ENCODE results near the gene PPEF1. TPM values are rescaled to one million over a fixed set of nuclear protein-coding genes. Genes with fewer than 3 reads are reported as not detected.
"Not testable (repeated sequence)": the region's sequence is repeated elsewhere in the genome, so short reads cannot be mapped to it uniquely, and the experiment has no call there.

The PPEF1 gene
- total and polyA plus RNA-seq, 2 donors, result 0.28 to 1.1 TPM

DNA sequence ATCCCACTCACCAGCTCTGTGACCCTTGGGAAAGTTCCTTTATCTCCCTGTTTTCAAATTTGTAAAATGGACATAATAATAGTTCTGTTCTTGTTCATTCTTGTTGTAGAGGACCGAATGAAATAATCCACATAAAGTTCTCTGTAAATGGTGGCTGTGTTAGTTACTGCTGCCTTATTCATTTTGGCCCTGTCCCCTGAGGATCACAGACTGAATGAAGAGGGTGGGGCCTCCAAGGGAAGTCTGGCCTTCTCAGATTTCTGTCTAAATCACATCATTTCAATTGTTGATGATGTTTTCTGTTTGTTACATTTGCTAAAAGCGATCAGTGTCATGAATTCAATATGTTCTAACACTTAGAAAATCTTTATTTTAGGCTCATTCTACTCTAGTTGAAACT, 117.9 kb downstream of the PPEF1 start:
- 93% methylated on average over 2 of the region's 2 CpGs for WGBS
- H3K4me1 ChIP-seq (ENCODE audit: control insufficient read depth in 2 of 2, insufficient read depth in 2 of 2, low read length in 2 of 2), result no peaks in the 10 kb centered on the region
- no peak for DNase-seq (ENCODE audit: low read depth in 6 of 9, low spot score in 9 of 9)
- H3K27me3 ChIP-seq (ENCODE audit: control insufficient read depth in 2 of 2, insufficient read depth in 1 of 2, low read length in 1 of 2), result no peaks in the 10 kb centered on the region
- no peak overlapping the region for H3K4me3 ChIP-seq (ENCODE audit: low read length in 2 of 2)
- no peaks in the 10 kb centered on the region for H3K36me3 ChIP-seq (ENCODE audit: control insufficient read depth in 2 of 2, insufficient read depth in 2 of 2, low read length in 1 of 2)
- no peak overlapping the region for H3K27ac ChIP-seq (ENCODE audit: low read depth in 1 of 2, low read length in 1 of 2)
- no peaks in the 10 kb centered on the region for H3K9me3 ChIP-seq (ENCODE audit: control insufficient read depth in 2 of 2, insufficient read depth in 1 of 2, low read length in 1 of 2)

DNA sequence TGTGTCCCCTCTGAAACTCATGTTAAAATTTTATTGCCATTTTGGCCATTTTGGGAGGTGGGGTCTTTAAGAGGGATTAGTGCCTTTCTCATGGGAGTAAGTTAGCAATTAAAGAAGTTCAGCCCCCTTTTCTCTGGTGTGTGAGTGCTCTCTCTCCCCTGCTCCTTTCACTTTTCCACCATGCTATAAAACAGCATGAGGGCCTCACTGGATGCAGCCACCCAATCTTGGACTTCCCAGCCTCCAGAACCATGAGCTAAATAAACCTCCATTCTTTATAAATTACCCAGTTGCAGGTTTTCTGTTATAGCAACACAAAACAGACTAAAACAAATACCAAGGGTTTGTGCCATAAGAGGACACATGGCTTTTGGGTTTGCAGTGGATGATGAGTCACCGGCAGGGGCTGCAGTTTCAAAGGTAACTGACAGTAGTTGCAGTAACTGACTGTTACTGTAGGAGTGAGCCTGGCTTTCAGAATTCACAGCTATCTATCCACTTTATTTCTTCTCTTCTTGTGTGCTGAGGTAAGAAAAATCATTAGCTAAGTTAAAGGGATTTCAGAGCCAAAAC, 121.5 kb downstream of the PPEF1 start:
- Histone ChIP-seq H3K4me1 (ENCODE audit: control insufficient read depth in 2 of 2, insufficient read depth in 2 of 2, low read length in 2 of 2) (no peaks in the 10 kb centered on the region), H3K27me3 (ENCODE audit: control insufficient read depth in 2 of 2, insufficient read depth in 1 of 2, low read length in 1 of 2) (no peaks in the 10 kb centered on the region), H3K4me3 (ENCODE audit: low read length in 2 of 2) (no peak overlapping the region), H3K9me3 (ENCODE audit: control insufficient read depth in 2 of 2, insufficient read depth in 1 of 2, low read length in 1 of 2) (no peaks in the 10 kb centered on the region), H3K27ac (ENCODE audit: low read depth in 1 of 2, low read length in 1 of 2) (no peak overlapping the region), H3K36me3 (ENCODE audit: control insufficient read depth in 2 of 2, insufficient read depth in 2 of 2, low read length in 1 of 2) (no peaks in the 10 kb centered on the region)
- 97% methylated on average over 1 of the region's 1 CpG for WGBS
- DNase-seq (ENCODE audit: low read depth in 6 of 9, low spot score in 9 of 9), result no peak

DNA sequence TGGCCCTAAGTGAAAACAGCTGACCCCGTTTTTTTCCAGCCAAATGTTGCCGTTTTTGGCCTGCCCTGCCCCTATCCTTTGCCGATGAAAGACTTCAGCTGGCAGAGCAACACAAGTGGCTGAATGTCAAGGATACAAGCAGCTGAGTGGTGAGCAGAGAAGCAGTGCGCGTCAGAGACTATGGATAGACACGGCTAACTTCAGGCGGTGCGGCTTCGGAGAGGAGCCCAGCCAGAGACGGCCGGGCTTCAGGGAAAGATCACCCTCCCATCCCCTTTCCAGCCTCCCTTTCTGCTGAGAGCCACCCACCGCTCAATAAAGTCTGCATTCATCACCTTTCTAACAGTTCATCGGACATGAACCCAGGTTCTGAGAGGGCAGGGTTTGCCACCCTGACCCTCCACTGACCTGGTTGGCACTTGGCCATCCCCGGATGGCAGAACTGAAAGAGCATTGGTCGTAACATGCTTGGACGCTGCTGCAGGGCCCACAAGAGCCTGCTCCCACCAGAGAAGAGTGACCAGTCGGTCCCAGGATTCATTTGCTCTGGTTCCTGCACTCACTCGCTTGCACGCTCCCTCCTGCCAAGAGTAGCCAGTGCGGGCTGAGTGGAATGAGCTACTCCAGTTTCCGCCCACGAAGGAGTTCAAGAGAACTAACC, 125.8 kb downstream of the PPEF1 start:
- DNase-seq (ENCODE audit: low read depth in 6 of 9, low spot score in 9 of 9), result no peak
- 94% methylated on average over 22 of the region's 22 CpGs for WGBS
- Histone ChIP-seq H3K9me3 (ENCODE audit: control insufficient read depth in 2 of 2, insufficient read depth in 1 of 2, low read length in 1 of 2) (no peaks in the 10 kb centered on the region), H3K4me1 (ENCODE audit: control insufficient read depth in 2 of 2, insufficient read depth in 2 of 2, low read length in 2 of 2) (no peaks in the 10 kb centered on the region), H3K36me3 (ENCODE audit: control insufficient read depth in 2 of 2, insufficient read depth in 2 of 2, low read length in 1 of 2) (no peaks in the 10 kb centered on the region), H3K27ac (ENCODE audit: low read depth in 1 of 2, low read length in 1 of 2) (no peak overlapping the region), H3K27me3 (ENCODE audit: control insufficient read depth in 2 of 2, insufficient read depth in 1 of 2, low read length in 1 of 2) (no peaks in the 10 kb centered on the region), H3K4me3 (ENCODE audit: low read length in 2 of 2) (no peak overlapping the region)

DNA sequence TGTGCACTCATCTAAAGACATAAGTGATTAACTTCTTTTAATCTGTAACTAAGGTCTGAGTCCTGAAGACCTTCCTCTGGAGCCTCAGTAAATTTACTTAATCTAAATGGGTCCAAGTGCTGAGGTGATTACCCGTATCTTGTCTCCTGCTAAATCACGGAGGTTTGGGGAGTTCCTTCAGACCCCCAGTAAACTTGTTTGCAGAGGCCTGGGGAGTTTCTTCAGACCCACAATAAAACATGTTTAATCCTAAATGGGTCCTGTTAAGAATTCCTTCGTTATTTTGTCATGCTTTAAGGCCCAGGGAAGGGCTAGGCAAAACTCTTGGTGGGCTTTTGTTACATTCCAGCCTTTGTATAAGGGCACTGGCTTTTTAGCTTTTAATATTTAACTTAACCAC, 140.5 kb downstream of the PPEF1 start:
- not testable (repeated sequence) for H3K4me1 ChIP-seq (ENCODE audit: control insufficient read depth in 2 of 2, insufficient read depth in 2 of 2, low read length in 2 of 2); DNase-seq (ENCODE audit: low read depth in 6 of 9, low spot score in 9 of 9); H3K36me3 ChIP-seq (ENCODE audit: control insufficient read depth in 2 of 2, insufficient read depth in 2 of 2, low read length in 1 of 2); H3K9me3 ChIP-seq (ENCODE audit: control insufficient read depth in 2 of 2, insufficient read depth in 1 of 2, low read length in 1 of 2); H3K4me3 ChIP-seq (ENCODE audit: low read length in 2 of 2); H3K27me3 ChIP-seq (ENCODE audit: control insufficient read depth in 2 of 2, insufficient read depth in 1 of 2, low read length in 1 of 2); H3K27ac ChIP-seq (ENCODE audit: low read depth in 1 of 2, low read length in 1 of 2)
- 96% methylated on average over 3 of the region's 3 CpGs for WGBS

DNA sequence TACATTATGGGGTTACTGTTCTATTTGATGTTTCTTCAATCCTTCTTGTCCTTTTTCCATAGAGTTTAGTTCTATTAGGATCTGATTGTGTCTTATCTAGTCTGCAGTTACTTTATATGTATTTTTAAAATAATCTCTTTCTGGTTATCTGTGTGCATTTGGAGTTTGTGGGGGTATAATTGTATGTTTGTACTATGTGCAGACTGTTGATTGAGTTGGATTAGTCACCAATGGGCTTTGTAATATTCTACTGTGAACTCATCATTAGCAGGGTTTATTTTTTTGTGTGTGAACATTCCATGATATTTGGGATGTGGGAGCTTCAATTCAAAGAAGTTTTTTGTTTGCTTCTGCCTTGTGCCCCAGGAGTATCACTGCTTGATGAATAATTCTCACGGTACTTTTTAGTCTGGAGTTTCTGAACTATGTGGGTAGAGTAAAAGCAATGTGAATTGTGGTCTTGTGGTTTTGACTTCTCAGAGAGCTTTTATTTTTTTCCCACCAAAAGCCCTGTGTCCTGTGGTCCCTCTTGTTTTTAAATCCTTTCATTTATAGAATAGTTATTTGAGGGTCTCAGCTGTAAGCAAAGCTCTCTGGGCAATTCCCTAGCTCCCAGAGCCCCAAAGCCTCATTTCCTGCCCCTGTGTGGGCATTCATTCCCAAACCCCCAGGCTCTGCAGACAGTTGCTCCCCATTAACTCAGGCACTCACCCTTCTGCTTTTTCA, 148.6 kb downstream of the PPEF1 start:
- H3K27ac ChIP-seq (ENCODE audit: low read depth in 1 of 2, low read length in 1 of 2), result no peak overlapping the region
- H3K27me3 ChIP-seq (ENCODE audit: control insufficient read depth in 2 of 2, insufficient read depth in 1 of 2, low read length in 1 of 2), result no peaks in the 10 kb centered on the region
- WGBS, result 7% methylated on average over 1 of the region's 1 CpG

DNA sequence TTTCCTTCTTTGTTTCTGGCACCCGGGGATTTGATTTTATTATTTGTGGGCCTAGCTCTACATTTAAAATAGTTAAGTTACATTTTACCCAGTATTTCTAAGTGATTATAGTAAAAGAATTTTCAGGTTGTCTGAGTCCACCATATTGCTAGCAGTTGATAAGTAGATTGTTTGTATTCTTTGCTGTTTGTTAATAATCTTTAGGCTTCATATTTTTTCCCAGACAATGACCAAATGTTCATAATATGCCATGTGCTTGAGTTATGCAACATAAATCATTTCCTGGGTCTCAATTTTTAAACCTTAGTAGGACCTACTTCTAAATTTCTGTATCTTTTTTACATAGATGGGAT, 149.2 kb downstream of the PPEF1 start:
- Histone ChIP-seq H3K4me1 (ENCODE audit: control insufficient read depth in 2 of 2, insufficient read depth in 2 of 2, low read length in 2 of 2) (peaks cover 2 to 7% of the 10 kb centered on the region in 2 donors), H3K27ac (ENCODE audit: low read depth in 1 of 2, low read length in 1 of 2) (no peak overlapping the region), H3K9me3 (ENCODE audit: control insufficient read depth in 2 of 2, insufficient read depth in 1 of 2, low read length in 1 of 2) (no peaks in the 10 kb centered on the region), H3K27me3 (ENCODE audit: control insufficient read depth in 2 of 2, insufficient read depth in 1 of 2, low read length in 1 of 2) (no peaks in the 10 kb centered on the region), H3K4me3 (ENCODE audit: low read length in 2 of 2) (no peak overlapping the region), H3K36me3 (ENCODE audit: control insufficient read depth in 2 of 2, insufficient read depth in 2 of 2, low read length in 1 of 2) (no peaks in the 10 kb centered on the region)
- 3% methylated on average over 1 of the region's 1 CpG for WGBS
- DNase-seq (ENCODE audit: low read depth in 6 of 9, low spot score in 9 of 9), result no peak

More for the DNA sequence above, 148.6 kb downstream of the PPEF1 start:
- H3K4me1 ChIP-seq (ENCODE audit: control insufficient read depth in 2 of 2, insufficient read depth in 2 of 2, low read length in 2 of 2), result peaks cover 2 to 7% of the 10 kb centered on the region in 2 donors
- no peaks in the 10 kb centered on the region for H3K9me3 ChIP-seq (ENCODE audit: control insufficient read depth in 2 of 2, insufficient read depth in 1 of 2, low read length in 1 of 2)
- peak in 3 of 9 donors; percentile 9 to 52 (median 22) for DNase-seq (ENCODE audit: low read depth in 6 of 9, low spot score in 9 of 9)
- no peaks in the 10 kb centered on the region for H3K36me3 ChIP-seq (ENCODE audit: control insufficient read depth in 2 of 2, insufficient read depth in 2 of 2, low read length in 1 of 2)
- H3K4me3 ChIP-seq (ENCODE audit: low read length in 2 of 2), result no peak overlapping the region

DNA sequence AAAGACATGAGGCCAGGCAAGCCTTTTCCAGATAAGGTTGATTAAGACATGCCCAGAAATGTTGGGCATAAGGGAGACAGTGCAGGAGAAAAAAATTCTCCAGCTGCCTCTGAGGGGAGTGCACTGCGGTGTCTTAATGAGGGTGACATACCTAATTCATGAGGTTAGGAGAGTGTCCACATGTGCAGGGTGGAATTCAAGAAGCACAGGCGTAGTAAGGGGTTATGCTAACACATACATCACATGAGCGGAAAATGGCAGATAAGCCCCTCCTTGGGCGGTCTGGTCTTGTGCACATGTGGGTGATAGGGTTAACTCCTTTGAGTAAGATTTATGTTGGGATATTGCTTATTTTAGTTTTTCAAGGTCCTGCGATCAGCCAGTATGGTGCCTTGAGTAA, 154.1 kb downstream of the PPEF1 start:
- DNase-seq (ENCODE audit: low read depth in 6 of 9, low spot score in 9 of 9), result no peak
- whole genome bisulfite sequencing, result 97% methylated on average over 5 of the region's 5 CpGs
- no peaks in the 10 kb centered on the region for H3K4me1 ChIP-seq (ENCODE audit: control insufficient read depth in 2 of 2, insufficient read depth in 2 of 2, low read length in 2 of 2)
- H3K4me3 ChIP-seq (ENCODE audit: low read length in 2 of 2), result no peak overlapping the region
- H3K9me3 ChIP-seq (ENCODE audit: control insufficient read depth in 2 of 2, insufficient read depth in 1 of 2, low read length in 1 of 2), result no peaks in the 10 kb centered on the region
- H3K27me3 ChIP-seq (ENCODE audit: control insufficient read depth in 2 of 2, insufficient read depth in 1 of 2, low read length in 1 of 2), result no peaks in the 10 kb centered on the region
- H3K27ac ChIP-seq (ENCODE audit: low read depth in 1 of 2, low read length in 1 of 2), result no peak overlapping the region
- no peaks in the 10 kb centered on the region for H3K36me3 ChIP-seq (ENCODE audit: control insufficient read depth in 2 of 2, insufficient read depth in 2 of 2, low read length in 1 of 2)

DNA sequence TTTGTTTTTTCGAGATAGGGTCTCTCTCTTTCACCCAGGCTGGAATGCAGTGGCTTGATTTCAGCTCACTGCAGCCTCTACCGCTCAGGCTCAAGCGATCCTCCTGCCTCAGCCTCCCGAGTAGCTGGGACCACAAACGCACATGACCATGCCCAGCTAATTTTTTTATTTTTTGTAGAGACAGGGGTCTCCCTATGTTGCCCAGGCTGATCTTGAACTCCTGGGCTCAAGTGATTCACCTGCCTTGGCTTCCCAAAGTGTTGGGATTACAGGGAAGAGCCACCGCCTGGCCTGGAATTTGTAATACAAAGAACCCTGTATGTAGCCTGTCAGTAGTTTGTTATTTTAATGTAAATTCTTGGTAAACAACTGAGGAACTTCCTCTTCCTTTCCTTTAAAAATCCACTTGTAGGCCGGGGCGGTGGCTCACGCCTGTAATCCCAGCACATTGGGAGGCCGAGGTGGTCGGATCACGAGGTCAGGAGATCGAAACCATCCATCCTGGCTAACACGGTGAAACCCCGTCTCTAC, 157.0 kb downstream of the PPEF1 start:
- Histone ChIP-seq H3K27me3 (ENCODE audit: control insufficient read depth in 2 of 2, insufficient read depth in 1 of 2, low read length in 1 of 2) (no peaks in the 10 kb centered on the region), H3K27ac (ENCODE audit: low read depth in 1 of 2, low read length in 1 of 2) (no peak overlapping the region)
- 97% methylated on average over 15 of the region's 15 CpGs for WGBS

DNA sequence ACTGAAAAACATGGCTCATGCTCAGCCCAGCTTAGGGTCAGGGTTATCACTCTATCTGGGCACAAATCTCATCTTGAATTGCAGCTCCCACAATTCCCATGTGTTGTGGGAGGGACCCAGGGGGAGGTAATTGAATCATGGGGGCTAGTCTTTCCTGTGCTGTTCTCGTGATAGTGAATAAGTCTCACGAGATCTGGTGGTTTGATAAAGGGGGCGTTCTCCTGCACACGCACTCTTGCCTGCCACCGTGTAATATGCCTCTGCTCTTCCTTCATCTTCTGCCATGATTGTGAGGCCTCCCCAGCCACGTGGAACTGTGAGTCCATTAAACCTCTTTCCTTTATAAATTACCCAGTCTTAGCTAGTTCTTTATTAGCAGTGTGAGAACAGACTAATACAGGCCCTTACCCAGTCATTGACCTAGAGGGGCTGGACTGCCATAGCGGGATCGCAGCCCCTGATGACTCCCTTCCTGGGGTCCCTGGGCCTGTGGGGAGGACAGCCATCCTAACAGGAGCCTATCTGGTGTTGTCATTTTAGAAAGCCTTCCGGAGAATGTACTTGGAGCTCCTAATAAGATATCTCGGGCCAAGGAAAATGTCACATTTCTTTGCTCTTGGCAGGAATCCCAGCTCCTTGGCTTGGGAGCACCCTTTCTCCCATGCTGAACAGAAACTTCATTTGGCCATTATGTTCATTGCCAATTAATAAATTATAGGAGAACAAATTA, 163.9 kb downstream of the PPEF1 start:
- no peak for DNase-seq (ENCODE audit: low read depth in 6 of 9, low spot score in 9 of 9)
- H3K36me3 ChIP-seq (ENCODE audit: control insufficient read depth in 2 of 2, insufficient read depth in 2 of 2, low read length in 1 of 2), result no peaks in the 10 kb centered on the region

More for the DNA sequence above, 157.0 kb downstream of the PPEF1 start:
- Histone ChIP-seq H3K9me3 (ENCODE audit: control insufficient read depth in 2 of 2, insufficient read depth in 1 of 2, low read length in 1 of 2) (no peaks in the 10 kb centered on the region), H3K36me3 (ENCODE audit: control insufficient read depth in 2 of 2, insufficient read depth in 2 of 2, low read length in 1 of 2) (no peaks in the 10 kb centered on the region), H3K4me3 (ENCODE audit: low read length in 2 of 2) (no peak overlapping the region), H3K4me1 (ENCODE audit: control insufficient read depth in 2 of 2, insufficient read depth in 2 of 2, low read length in 2 of 2) (no peaks in the 10 kb centered on the region)
- no peak for DNase-seq (ENCODE audit: low read depth in 6 of 9, low spot score in 9 of 9)

More for the DNA sequence above, 163.9 kb downstream of the PPEF1 start:
- Histone ChIP-seq H3K4me3 (ENCODE audit: low read length in 2 of 2) (no peak overlapping the region), H3K27ac (ENCODE audit: low read depth in 1 of 2, low read length in 1 of 2) (no peak overlapping the region), H3K4me1 (ENCODE audit: control insufficient read depth in 2 of 2, insufficient read depth in 2 of 2, low read length in 2 of 2) (no peaks in the 10 kb centered on the region), H3K9me3 (ENCODE audit: control insufficient read depth in 2 of 2, insufficient read depth in 1 of 2, low read length in 1 of 2) (no peaks in the 10 kb centered on the region), H3K27me3 (ENCODE audit: control insufficient read depth in 2 of 2, insufficient read depth in 1 of 2, low read length in 1 of 2) (no peaks in the 10 kb centered on the region)
- WGBS, result 94% methylated on average over 10 of the region's 10 CpGs
